ENCODE data around the gene GALNT2. TPM values are rescaled to one million over a fixed set of nuclear protein-coding genes. Genes with fewer than 3 reads are reported as not detected.
A peak's percentile ranks its signal among the peaks of the same experiment; 100 is the strongest.

Gene GALNT2
- total and polyA plus RNA-seq, 4 donors, result 47.5 to 182 (median 114) TPM

DNA sequence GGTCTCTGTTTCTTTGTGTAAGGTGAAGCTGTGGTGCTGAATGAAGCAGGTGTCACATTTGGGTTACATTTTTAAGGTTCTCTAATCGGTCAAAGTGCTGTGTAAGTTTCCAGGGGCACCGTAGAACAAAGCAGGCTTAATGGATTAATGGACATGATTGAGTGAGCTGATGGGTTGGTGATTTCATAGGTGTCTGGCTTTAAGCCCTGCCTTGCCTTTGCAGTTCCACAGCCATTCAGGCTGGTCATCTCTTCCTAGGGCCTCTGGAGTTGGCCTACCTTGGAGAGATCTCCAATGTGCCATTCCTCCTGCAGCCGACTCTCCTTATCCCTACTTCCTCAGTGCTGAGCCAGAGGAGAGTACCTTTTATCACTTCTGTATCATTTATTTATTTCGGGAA lies 15.2 kb downstream of the GALNT2 start:
- no peaks in the 10 kb centered on the region for H3K9me3 ChIP-seq (ENCODE audit: control insufficient read depth in 4 of 4, low read length in 3 of 4)
- H3K4me1 ChIP-seq (ENCODE audit: control insufficient read depth in 4 of 4, insufficient read depth in 4 of 4, low read length in 3 of 4), result peaks cover 0 to 15% (median 8%) of the 10 kb centered on the region in 4 donors
- TF ChIP-seq, protein P1, sequence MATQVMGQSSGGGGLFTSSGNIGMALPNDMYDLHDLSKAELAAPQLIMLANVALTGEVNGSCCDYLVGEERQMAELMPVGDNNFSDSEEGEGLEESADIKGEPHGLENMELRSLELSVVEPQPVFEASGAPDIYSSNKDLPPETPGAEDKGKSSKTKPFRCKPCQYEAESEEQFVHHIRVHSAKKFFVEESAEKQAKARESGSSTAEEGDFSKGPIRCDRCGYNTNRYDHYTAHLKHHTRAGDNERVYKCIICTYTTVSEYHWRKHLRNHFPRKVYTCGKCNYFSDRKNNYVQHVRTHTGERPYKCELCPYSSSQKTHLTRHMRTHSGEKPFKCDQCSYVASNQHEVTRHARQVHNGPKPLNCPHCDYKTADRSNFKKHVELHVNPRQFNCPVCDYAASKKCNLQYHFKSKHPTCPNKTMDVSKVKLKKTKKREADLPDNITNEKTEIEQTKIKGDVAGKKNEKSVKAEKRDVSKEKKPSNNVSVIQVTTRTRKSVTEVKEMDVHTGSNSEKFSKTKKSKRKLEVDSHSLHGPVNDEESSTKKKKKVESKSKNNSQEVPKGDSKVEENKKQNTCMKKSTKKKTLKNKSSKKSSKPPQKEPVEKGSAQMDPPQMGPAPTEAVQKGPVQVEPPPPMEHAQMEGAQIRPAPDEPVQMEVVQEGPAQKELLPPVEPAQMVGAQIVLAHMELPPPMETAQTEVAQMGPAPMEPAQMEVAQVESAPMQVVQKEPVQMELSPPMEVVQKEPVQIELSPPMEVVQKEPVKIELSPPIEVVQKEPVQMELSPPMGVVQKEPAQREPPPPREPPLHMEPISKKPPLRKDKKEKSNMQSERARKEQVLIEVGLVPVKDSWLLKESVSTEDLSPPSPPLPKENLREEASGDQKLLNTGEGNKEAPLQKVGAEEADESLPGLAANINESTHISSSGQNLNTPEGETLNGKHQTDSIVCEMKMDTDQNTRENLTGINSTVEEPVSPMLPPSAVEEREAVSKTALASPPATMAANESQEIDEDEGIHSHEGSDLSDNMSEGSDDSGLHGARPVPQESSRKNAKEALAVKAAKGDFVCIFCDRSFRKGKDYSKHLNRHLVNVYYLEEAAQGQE (IDR thresholded peaks at IDR 0.05), result no peak
- TF ChIP-seq RAD21 (IDR thresholded peaks at IDR 0.05), result no peak
- no peak for TF ChIP-seq RXRA (IDR thresholded peaks at IDR 0.05)
- no peak for TF ChIP-seq EGR1 (IDR thresholded peaks at IDR 0.05; ENCODE audit: low read depth in 2 of 2)
- TF ChIP-seq HNF4A (conservative IDR thresholded peaks at IDR 0.05), result no peak
- no peak for TF ChIP-seq NR2F2 (IDR thresholded peaks at IDR 0.05)
- TF ChIP-seq ZBTB33 (IDR thresholded peaks at IDR 0.05), result no peak
- TF ChIP-seq YY1 (IDR thresholded peaks at IDR 0.05), result no peak
- DNase-seq (ENCODE audit: low spot score), result no peak
- WGBS, result 97% methylated on average over 4 of the region's 4 CpGs
- no peak overlapping the region for H3K4me3 ChIP-seq (ENCODE audit: low read depth in 1 of 3, low read length in 3 of 3)
- H3K36me3 ChIP-seq (ENCODE audit: control insufficient read depth in 4 of 4, insufficient read depth in 3 of 4, low read depth in 1 of 4, low read length in 3 of 4), result peaks cover 0 to 7% (median 3%) of the 10 kb centered on the region in 4 donors
- no peak overlapping the region for H3K27ac ChIP-seq (ENCODE audit: low read depth in 1 of 2, low read length in 2 of 2)
- no peak overlapping the region for H3K9ac ChIP-seq (ENCODE audit: low read depth in 1 of 2, low read length in 2 of 2)
- no peaks in the 10 kb centered on the region for H3K27me3 ChIP-seq (ENCODE audit: control insufficient read depth in 4 of 4, insufficient read depth in 4 of 4, low read length in 3 of 4)

DNA sequence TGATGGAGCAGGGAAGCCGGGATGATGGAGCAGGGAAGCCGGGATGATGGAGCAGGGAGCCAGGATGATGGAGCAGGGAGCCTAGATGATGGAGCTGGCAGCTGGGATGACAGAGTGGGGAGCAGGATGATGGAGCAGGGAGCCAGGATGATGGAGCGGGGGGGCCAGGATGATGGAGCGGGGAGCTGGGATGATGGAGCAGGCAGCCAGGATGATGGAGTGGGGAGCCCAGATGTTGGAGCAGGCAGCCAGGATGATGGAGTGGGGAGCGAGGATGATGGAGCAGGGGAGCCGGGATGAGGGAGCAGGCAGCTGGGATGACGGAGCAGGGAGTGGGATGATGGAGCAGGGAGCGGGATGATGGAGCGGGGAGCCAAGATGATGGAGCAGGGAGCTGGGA lies 16.0 kb downstream of the GALNT2 start:
- peaks cover 0 to 15% (median 8%) of the 10 kb centered on the region in 4 donors for H3K4me1 ChIP-seq (ENCODE audit: control insufficient read depth in 4 of 4, insufficient read depth in 4 of 4, low read length in 3 of 4)
- no peaks in the 10 kb centered on the region for H3K27me3 ChIP-seq (ENCODE audit: control insufficient read depth in 4 of 4, insufficient read depth in 4 of 4, low read length in 3 of 4)
- DNase-seq (ENCODE audit: low spot score), result no peak
- no peaks in the 10 kb centered on the region for H3K9me3 ChIP-seq (ENCODE audit: control insufficient read depth in 4 of 4, low read length in 3 of 4)
- H3K27ac ChIP-seq (ENCODE audit: low read depth in 1 of 2, low read length in 2 of 2), result no peak overlapping the region
- peaks cover 0 to 7% (median 3%) of the 10 kb centered on the region in 4 donors for H3K36me3 ChIP-seq (ENCODE audit: control insufficient read depth in 4 of 4, insufficient read depth in 3 of 4, low read depth in 1 of 4, low read length in 3 of 4)
- H3K9ac ChIP-seq (ENCODE audit: low read depth in 1 of 2, low read length in 2 of 2), result no peak overlapping the region
- no peak overlapping the region for H3K4me3 ChIP-seq (ENCODE audit: low read depth in 1 of 3, low read length in 3 of 3)
- TF ChIP-seq ATF3 (IDR thresholded peaks at IDR 0.05) (no peak), RXRA (IDR thresholded peaks at IDR 0.05) (no peak)
- whole genome bisulfite sequencing, result 98% methylated on average over 9 of the region's 9 CpGs

DNA sequence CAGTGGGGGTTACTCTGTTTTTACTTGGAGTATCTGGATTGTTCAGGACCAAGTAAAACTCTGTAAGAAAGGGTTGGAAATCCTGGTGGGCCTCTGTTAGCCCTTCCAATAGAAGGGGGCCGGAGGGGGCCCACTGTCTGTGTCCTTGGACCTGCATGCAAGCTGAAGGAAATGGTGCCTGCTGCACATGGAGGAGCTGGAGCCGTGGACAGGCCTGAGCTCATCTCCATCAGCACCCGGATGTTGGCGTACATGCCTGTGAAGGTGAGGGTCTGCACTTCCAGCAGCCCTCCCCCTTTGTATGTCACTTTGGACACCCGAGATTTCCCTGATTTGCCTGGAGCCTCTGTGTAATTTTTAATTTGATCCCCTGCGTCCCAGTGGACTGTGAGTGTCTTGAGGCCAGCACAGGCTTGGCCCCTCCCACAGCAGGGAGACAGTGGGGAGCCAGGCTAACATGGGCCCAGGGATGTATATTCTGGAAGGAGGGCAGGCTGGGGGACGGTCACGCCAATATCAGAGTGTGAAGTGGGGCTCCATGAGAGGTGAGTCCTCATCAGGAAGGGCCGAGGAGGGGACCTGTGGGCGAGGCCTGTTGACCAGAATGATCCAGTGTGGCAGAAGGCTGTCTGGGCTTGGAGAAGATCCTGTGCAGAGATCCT lies 16.8 kb downstream of the GALNT2 start:
- Histone ChIP-seq H3K9me3 (ENCODE audit: control insufficient read depth in 4 of 4, low read length in 3 of 4) (no peaks in the 10 kb centered on the region), H3K9ac (ENCODE audit: low read depth in 1 of 2, low read length in 2 of 2) (no peak overlapping the region), H3K36me3 (ENCODE audit: control insufficient read depth in 4 of 4, insufficient read depth in 3 of 4, low read depth in 1 of 4, low read length in 3 of 4) (peaks cover 0 to 7% (median 3%) of the 10 kb centered on the region in 4 donors), H3K27ac (ENCODE audit: low read depth in 1 of 2, low read length in 2 of 2) (peak overlapping the region in 1 of 2 donors; percentile 45), H3K4me3 (ENCODE audit: low read depth in 1 of 3, low read length in 3 of 3) (no peak overlapping the region), H3K27me3 (ENCODE audit: control insufficient read depth in 4 of 4, insufficient read depth in 4 of 4, low read length in 3 of 4) (no peaks in the 10 kb centered on the region), H3K4me1 (ENCODE audit: control insufficient read depth in 4 of 4, insufficient read depth in 4 of 4, low read length in 3 of 4) (peaks cover 0 to 15% (median 8%) of the 10 kb centered on the region in 4 donors)
- no peak for DNase-seq (ENCODE audit: low spot score)
- WGBS, result 96% methylated on average over 10 of the region's 10 CpGs
- TF ChIP-seq, protein P2, sequence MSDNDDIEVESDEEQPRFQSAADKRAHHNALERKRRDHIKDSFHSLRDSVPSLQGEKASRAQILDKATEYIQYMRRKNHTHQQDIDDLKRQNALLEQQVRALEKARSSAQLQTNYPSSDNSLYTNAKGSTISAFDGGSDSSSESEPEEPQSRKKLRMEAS (IDR thresholded peaks at IDR 0.05), result no peak
- TF ChIP-seq HNF4G (IDR thresholded peaks at IDR 0.05), result no peak
